Measurements from ENCODE around the gene ASB18. TPM values are rescaled to one million over a fixed set of nuclear protein-coding genes. Genes with fewer than 3 reads are reported as not detected.

The ASB18 gene
- total RNA-seq, 1 experiment from 2014 or later = not detected

- CTCF ChIA-PET = no interaction called here
- no peak for DNase-seq (ENCODE audit: low spot score)
- no peak overlapping the region for H3K27ac Mint-ChIP-seq
- TF ChIP-seq SMAD3 (CRISPR knock-in tag; IDR thresholded peaks at IDR 0.05; ENCODE audit: borderline replicate concordance) = no peak
- no peak for TF ChIP-seq CREM (CRISPR knock-in tag; IDR thresholded peaks at IDR 0.05)
- no peak for TF ChIP-seq FOXP4 (CRISPR knock-in tag; IDR thresholded peaks at IDR 0.05)
- no peak for TF ChIP-seq ZNF396 (CRISPR knock-in tag; IDR thresholded peaks at IDR 0.05; ENCODE audit: borderline replicate concordance)
- TF ChIP-seq, protein P1, sequence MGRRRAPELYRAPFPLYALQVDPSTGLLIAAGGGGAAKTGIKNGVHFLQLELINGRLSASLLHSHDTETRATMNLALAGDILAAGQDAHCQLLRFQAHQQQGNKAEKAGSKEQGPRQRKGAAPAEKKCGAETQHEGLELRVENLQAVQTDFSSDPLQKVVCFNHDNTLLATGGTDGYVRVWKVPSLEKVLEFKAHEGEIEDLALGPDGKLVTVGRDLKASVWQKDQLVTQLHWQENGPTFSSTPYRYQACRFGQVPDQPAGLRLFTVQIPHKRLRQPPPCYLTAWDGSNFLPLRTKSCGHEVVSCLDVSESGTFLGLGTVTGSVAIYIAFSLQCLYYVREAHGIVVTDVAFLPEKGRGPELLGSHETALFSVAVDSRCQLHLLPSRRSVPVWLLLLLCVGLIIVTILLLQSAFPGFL (CRISPR knock-in tag; IDR thresholded peaks at IDR 0.05; ENCODE audit: borderline replicate concordance) = no peak
- no peak for TF ChIP-seq MAX (CRISPR knock-in tag; IDR thresholded peaks at IDR 0.05)
- TF ChIP-seq CBFB (CRISPR knock-in tag; IDR thresholded peaks at IDR 0.05; ENCODE audit: low read depth) = no peak
- TF ChIP-seq GRHL2 (CRISPR knock-in tag; IDR thresholded peaks at IDR 0.05; ENCODE audit: insufficient replicate concordance, severe bottlenecking) = no peak
- no peak for TF ChIP-seq SOX15 (CRISPR knock-in tag; IDR thresholded peaks at IDR 0.05)
- TF ChIP-seq, protein P2, sequence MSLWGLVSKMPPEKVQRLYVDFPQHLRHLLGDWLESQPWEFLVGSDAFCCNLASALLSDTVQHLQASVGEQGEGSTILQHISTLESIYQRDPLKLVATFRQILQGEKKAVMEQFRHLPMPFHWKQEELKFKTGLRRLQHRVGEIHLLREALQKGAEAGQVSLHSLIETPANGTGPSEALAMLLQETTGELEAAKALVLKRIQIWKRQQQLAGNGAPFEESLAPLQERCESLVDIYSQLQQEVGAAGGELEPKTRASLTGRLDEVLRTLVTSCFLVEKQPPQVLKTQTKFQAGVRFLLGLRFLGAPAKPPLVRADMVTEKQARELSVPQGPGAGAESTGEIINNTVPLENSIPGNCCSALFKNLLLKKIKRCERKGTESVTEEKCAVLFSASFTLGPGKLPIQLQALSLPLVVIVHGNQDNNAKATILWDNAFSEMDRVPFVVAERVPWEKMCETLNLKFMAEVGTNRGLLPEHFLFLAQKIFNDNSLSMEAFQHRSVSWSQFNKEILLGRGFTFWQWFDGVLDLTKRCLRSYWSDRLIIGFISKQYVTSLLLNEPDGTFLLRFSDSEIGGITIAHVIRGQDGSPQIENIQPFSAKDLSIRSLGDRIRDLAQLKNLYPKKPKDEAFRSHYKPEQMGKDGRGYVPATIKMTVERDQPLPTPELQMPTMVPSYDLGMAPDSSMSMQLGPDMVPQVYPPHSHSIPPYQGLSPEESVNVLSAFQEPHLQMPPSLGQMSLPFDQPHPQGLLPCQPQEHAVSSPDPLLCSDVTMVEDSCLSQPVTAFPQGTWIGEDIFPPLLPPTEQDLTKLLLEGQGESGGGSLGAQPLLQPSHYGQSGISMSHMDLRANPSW (CRISPR knock-in tag; conservative IDR thresholded peaks at IDR 0.05; ENCODE audit: low read depth) = no peak
- TF ChIP-seq RORB (CRISPR knock-in tag; IDR thresholded peaks at IDR 0.05) = no peak
- TF ChIP-seq, protein P3, sequence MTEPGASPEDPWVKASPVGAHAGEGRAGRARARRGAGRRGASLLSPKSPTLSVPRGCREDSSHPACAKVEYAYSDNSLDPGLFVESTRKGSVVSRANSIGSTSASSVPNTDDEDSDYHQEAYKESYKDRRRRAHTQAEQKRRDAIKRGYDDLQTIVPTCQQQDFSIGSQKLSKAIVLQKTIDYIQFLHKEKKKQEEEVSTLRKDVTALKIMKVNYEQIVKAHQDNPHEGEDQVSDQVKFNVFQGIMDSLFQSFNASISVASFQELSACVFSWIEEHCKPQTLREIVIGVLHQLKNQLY (CRISPR knock-in tag; IDR thresholded peaks at IDR 0.05) = no peak
- TF ChIP-seq ATF1 (CRISPR knock-in tag; IDR thresholded peaks at IDR 0.05) = no peak
- POLR2A ChIA-PET = no interaction called here
- peaks cover 8% of the 10 kb centered on the region for H3K9me3 Mint-ChIP-seq
- H3K27me3 Mint-ChIP-seq (ENCODE audit: low read depth) = no peaks in the 10 kb centered on the region
- no peaks in the 10 kb centered on the region for H3K36me3 Mint-ChIP-seq
- H3K4me1 Mint-ChIP-seq = peaks cover 9% of the 10 kb centered on the region
- H3K4me3 Mint-ChIP-seq = no peak overlapping the region
- no peak for ATAC-seq
Measured at GRCh38 chr2:236204953-236205352, 59.3 kb downstream of the ASB18 start.

GRCh38 chr2:236200378-236200777 lies 63.8 kb downstream of the ASB18 start:
- Mint-ChIP-seq H3K4me3 (no peak overlapping the region), H3K9me3 (peaks cover 7% of the 10 kb centered on the region; the same call in 1 of the 2 replicates), H3K36me3 (no peaks in the 10 kb centered on the region), H3K27ac (no peak overlapping the region), H3K27me3 (ENCODE audit: low read depth) (no peaks in the 10 kb centered on the region), H3K4me1 (no peaks in the 10 kb centered on the region)
- CTCF ChIA-PET = interaction anchor here (2.1 kb wide), 1 partner anchor 9 kb away, joined by 9 read pairs; no protein-coding TSS in a partner anchor
- no peak for ATAC-seq
- POLR2A ChIA-PET = no interaction called here
- TF ChIP-seq ZNF423 (CRISPR knock-in tag; IDR thresholded peaks at IDR 0.05) = 0 out of 2 replicates have a peak, but pooled peaks have one; percentile 40
- TF ChIP-seq, protein P2 (CRISPR knock-in tag; conservative IDR thresholded peaks at IDR 0.05; ENCODE audit: low read depth) = no peak
- DNase-seq (ENCODE audit: low spot score) = no peak

Measured in WTC11 (cell line).